Sigmoid colon (tissue), 7 donors: ENCODE results near the gene BCR. TPM values are rescaled to one million over a fixed set of nuclear protein-coding genes. Genes with fewer than 3 reads are reported as not detected.

Source experiments
- DNase-seq: peaks from one replicate; pipeline ENCODE4 v3.0.0-alpha.2; 2019
- H3K27ac ChIP-seq, 4 donors: fragments of 200-600 bp; sonication (generic); one replicate each; pipeline ENCODE4 v1.5.1; 2016 to 2019; ENCODE audit warnings: mild to moderate bottlenecking in 1 of 4
- H3K27me3 ChIP-seq, 3 donors: fragments of 200-600 bp; sonication (generic); one replicate each; pipeline ENCODE4 v1.5.1; 2019; ENCODE audit warnings: mild to moderate bottlenecking in 1 of 3
- H3K36me3 ChIP-seq, 4 donors: fragments of 200-600 bp; sonication (generic); one replicate each; pipeline ENCODE4 v1.5.1; 2016 to 2019
- H3K4me1 ChIP-seq, 4 donors: fragments of 200-600 bp; sonication (generic); one replicate each; pipeline ENCODE4 v1.5.1; 2017 to 2019
- H3K4me3 ChIP-seq, 4 donors: fragments of 200-600 bp; sonication (generic); one replicate each; pipeline ENCODE4 v1.5.1; 2017 to 2019; ENCODE audit warnings: mild to moderate bottlenecking in 2 of 4, moderate library complexity in 1 of 4
- H3K9me3 ChIP-seq, 4 donors: fragments of 200-600 bp in 3 of 4; sonication (generic) in 3 of 4; one replicate each; pipeline versions ENCODE4 v1.5.1 to v1.6.1; 2013 to 2019
- CTCF ChIP-seq, 4 experiments: fragments of 450-650 bp in 3 of 4; fragments of 200-600 bp in 1 of 4; IDR thresholded peaks; one replicate each; pipeline ENCODE4 v1.5.1; 2016 to 2019; ENCODE audit warnings: antibody characterized with exemption in 4 of 4, mild to moderate bottlenecking in 3 of 4, moderate library complexity in 2 of 4
- EP300 ChIP-seq, 4 donors: sonication (generic); formaldehyde crosslinking; IDR thresholded peaks; one replicate each; pipeline ENCODE4 v1.6.1; 2017; ENCODE audit warnings: antibody characterized with exemption in 4 of 4
- POLR2A ChIP-seq, 2 donors: fragments of 450-650 bp; IDR thresholded peaks; one replicate each; pipeline ENCODE4 v1.6.1; 2016; ENCODE audit warnings: antibody characterized with exemption in 2 of 2, mild to moderate bottlenecking in 2 of 2, moderate library complexity in 2 of 2
- POLR2AphosphoS5 ChIP-seq, 4 donors: sonication (generic); formaldehyde crosslinking; IDR thresholded peaks; one replicate each; pipeline ENCODE4 v1.6.1; 2017; ENCODE audit warnings: antibody characterized with exemption in 4 of 4
- WGBS, 2 donors: extraction: QIAGEN DNeasy Blood & Tissue Kit; methylation state at CpG; one replicate each; pipeline ENCODE4 v1.1.7; 2013; 5-methylcytosine and 5-hydroxymethylcytosine counted together
- intact Hi-C: fragments of 100-400 bp; cut with DNase I; formaldehyde crosslinking; loops from one replicate; pipeline ENCODE4 v1.15.1; 2023
- polyA plus RNA-seq, 3 donors: library from polyadenylated mRNA; stranded (reverse); fragments of 200-250 nt; gene quantifications; one replicate each; pipeline ENCODE4 v1.2.3, GENCODE V29; 2013
- total RNA-seq, 4 donors: library from RNA; depleted of rRNA; stranded (reverse); fragments of >200 nt; gene quantifications; one replicate each; pipeline ENCODE4 v1.1.0, GENCODE V29; 2016
- donor health status: healthy with polysubstance abuse.
- donor health status: Bipolar disorder and iron deficiency.
- donor health status: healthy.

The BCR gene
- total and polyA plus RNA-seq, 7 donors = 10.8 to 39.9 (median 17.5) TPM

DNA sequence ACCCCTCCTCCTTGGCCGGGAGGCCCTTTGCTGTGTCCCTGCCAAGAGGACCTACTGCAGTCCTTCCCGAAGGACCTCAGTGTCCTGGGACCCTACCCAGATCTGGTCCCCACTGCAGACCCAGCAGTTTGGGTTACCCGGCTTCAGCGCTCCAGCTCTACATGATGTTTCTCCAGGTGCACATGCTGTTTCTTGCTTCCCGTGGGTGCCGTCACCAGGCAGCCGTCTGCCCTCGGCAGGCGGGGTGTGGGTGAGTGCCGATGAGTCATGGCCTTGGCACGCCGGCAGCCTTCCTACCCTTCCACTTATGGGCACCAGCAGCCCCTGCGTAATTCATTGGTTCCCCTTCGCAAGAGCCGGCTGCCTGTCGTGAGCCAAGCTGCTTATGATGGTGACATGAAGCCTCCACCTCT is 101.8 kb downstream of the BCR start:
- H3K9me3 ChIP-seq = no peaks in the 10 kb centered on the region
- peaks cover 0 to 69% (median 57%) of the 10 kb centered on the region in 4 donors for H3K4me1 ChIP-seq
- peak; percentile 94 for DNase-seq
- H3K27ac ChIP-seq = peak overlapping the region; percentile 81 to 91 (median 86)
- peaks cover 0 to 26% (median 8%) of the 10 kb centered on the region in 4 donors for H3K36me3 ChIP-seq
- H3K27me3 ChIP-seq = no peaks in the 10 kb centered on the region
- peak overlapping the region in 2 of 4 donors; percentile 23 to 24 for H3K4me3 ChIP-seq
- intact Hi-C loops = loop anchor here (1.0 to 10.0 kb wide), 3 partner anchors 104 to 327 kb away; no protein-coding TSS in a partner anchor
- TF ChIP-seq EP300 (IDR thresholded peaks at IDR 0.05) = peak in 2 of 4 donors; percentile 31 to 75
- peak; percentile 43 to 77 (median 64) for TF ChIP-seq POLR2AphosphoS5 (IDR thresholded peaks at IDR 0.05)
- TF ChIP-seq POLR2A (IDR thresholded peaks at IDR 0.05) = no peak
- peak in 1 of 4 experiments; percentile 48 for TF ChIP-seq CTCF (IDR thresholded peaks at IDR 0.05)
- WGBS, 2 donors = 38 to 64% methylated on average over 16 of the region's 16 CpGs

DNA sequence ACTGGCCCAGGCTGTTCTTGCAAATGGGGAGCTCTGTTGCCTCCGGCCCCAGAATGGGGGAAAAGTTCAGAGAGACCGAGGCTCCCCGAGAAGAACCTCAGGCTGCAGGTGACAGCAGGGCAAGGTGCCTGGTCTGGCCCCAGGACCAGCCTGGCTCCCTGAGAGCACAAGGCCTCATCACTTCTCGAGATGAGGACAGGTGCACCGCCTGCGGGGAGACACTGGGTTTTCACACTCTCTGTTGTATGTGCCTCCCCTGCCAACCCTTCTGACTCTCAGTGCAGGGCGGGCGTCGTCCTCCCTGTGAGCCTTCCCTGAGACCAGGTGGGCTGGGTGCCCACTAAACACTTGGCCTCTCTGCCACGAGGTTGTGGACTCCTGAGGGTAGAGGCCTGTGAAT is 102.2 kb downstream of the BCR start:
- peaks cover 0 to 26% (median 9%) of the 10 kb centered on the region in 4 donors for H3K36me3 ChIP-seq
- no peak for TF ChIP-seq POLR2AphosphoS5 (IDR thresholded peaks at IDR 0.05)
- H3K4me1 ChIP-seq = peaks cover 0 to 69% (median 57%) of the 10 kb centered on the region in 4 donors
- 92 to 95% methylated on average over 10 of the region's 10 CpGs for WGBS, 2 donors
- H3K27me3 ChIP-seq = no peaks in the 10 kb centered on the region
- peak overlapping the region; percentile 81 to 91 (median 86) for H3K27ac ChIP-seq
- H3K9me3 ChIP-seq = no peaks in the 10 kb centered on the region
- peak overlapping the region in 1 of 4 donors; percentile 23 for H3K4me3 ChIP-seq
- DNase-seq = no peak
- intact Hi-C loops = loop anchor here (1.0 to 10.0 kb wide), 3 partner anchors 104 to 328 kb away; no protein-coding TSS in a partner anchor

- H3K9me3 ChIP-seq = no peaks in the 10 kb centered on the region
- H3K36me3 ChIP-seq = peaks cover 0 to 26% (median 9%) of the 10 kb centered on the region in 4 donors
- H3K4me3 ChIP-seq = no peak overlapping the region
- H3K27me3 ChIP-seq = no peaks in the 10 kb centered on the region
- H3K4me1 ChIP-seq = peaks cover 0 to 69% (median 57%) of the 10 kb centered on the region in 4 donors
- WGBS, 2 donors = 96 to 97% methylated on average over 11 of the region's 11 CpGs
- intact Hi-C loops = loop anchor here (1.0 to 10.0 kb wide), 3 partner anchors 105 to 328 kb away; no protein-coding TSS in a partner anchor
- TF ChIP-seq POLR2AphosphoS5 (IDR thresholded peaks at IDR 0.05) (no peak), EP300 (IDR thresholded peaks at IDR 0.05) (no peak), POLR2A (IDR thresholded peaks at IDR 0.05) (no peak), CTCF (IDR thresholded peaks at IDR 0.05) (no peak)
- DNase-seq = no peak
- peak overlapping the region; percentile 81 to 91 (median 86) for H3K27ac ChIP-seq
Observed at GRCh38 chr22:23282986-23283385, 102.7 kb downstream of the BCR start.

DNA sequence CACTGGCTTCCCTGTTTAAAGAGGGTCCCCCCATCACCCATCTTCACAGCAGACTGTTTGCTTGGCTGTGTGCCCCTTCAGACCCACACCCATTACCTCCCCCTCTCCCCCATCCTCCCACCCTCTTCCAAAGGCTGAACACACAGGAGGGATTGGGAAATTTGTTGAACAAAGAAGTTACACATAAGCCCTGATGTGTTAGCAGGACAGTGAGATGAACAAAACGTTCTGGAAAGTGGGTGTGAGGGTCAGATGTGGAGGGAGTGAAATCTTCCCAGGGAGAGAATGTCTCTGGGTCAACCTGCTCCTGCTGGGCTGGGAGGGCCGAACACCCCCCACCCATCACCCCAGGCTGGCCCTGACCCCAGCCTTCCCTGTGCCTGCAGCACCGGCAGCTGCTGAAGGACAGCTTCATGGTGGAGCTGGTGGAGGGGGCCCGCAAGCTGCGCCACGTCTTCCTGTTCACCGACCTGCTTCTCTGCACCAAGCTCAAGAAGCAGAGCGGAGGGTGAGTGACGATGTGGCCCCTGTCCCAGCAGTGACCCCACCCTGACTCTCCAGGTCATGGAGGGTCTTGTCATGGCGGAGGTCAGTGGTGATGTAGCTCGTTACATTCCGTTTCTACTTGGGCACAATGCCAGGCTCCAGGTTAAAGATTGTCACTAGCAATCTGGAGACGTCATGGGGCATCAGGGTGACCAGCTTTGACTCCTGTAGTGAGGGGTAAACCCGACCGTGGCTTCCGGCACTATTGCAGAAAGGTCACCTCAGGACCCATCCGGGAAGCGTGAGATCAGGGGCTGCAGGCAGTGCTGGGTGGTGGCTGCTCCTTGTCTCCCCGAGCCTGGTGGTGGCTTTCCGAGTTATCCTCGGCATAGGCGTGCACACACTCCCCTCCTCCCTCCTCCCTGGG is 103.5 kb downstream of the BCR start:
- H3K36me3 ChIP-seq = peaks cover 0 to 34% (median 10%) of the 10 kb centered on the region in 4 donors
- no peaks in the 10 kb centered on the region for H3K9me3 ChIP-seq
- DNase-seq = no peak
- intact Hi-C loops = loop anchor here (10.0 kb wide), 2 partner anchors 241 to 329 kb away; no protein-coding TSS in a partner anchor
- no peak for TF ChIP-seq POLR2A (IDR thresholded peaks at IDR 0.05)
- H3K4me1 ChIP-seq = peaks cover 0 to 61% (median 50%) of the 10 kb centered on the region in 4 donors
- no peak overlapping the region for H3K4me3 ChIP-seq
- H3K27ac ChIP-seq = peak overlapping the region; percentile 81 to 91 (median 86)
- WGBS, 2 donors = 88 to 92% methylated on average over 22 of the region's 22 CpGs
- H3K27me3 ChIP-seq = no peaks in the 10 kb centered on the region

DNA sequence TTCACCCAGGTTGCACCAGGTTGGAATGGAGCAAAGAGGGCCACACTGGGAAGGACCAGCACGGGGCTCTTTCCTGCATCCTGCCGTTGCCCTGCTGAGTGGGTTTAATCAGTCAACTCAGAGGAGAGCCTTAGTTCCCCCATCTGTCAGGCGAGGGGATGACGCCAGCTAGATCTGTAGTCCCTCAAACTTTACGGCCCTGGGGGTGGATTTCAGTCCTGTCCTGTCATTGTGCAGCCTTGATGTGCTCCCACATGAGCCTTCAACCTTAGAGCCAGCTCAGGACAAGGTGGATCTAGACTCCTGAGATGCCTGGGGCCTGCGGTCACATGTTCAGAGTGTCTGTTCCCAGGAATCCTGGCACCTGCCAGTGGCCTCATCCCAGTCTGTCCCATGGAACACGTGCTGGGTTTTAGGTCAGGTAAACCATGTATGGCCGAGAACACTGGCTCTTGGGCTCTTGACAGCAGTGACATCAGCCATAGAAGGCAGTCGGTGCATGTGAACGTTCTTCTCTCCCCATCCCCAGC is 104.3 kb downstream of the BCR start:
- peak overlapping the region; percentile 81 to 91 (median 86) for H3K27ac ChIP-seq
- peaks cover 0 to 57% (median 43%) of the 10 kb centered on the region in 4 donors for H3K4me1 ChIP-seq
- TF ChIP-seq EP300 (IDR thresholded peaks at IDR 0.05) = no peak
- no peak for TF ChIP-seq CTCF (IDR thresholded peaks at IDR 0.05)
- TF ChIP-seq POLR2AphosphoS5 (IDR thresholded peaks at IDR 0.05) = no peak
- no peak for TF ChIP-seq POLR2A (IDR thresholded peaks at IDR 0.05)
- DNase-seq = no peak
- no peaks in the 10 kb centered on the region for H3K27me3 ChIP-seq
- H3K4me3 ChIP-seq = no peak overlapping the region
- intact Hi-C loops = loop anchor here (10.0 kb wide), 2 partner anchors 240 to 330 kb away; no protein-coding TSS in a partner anchor
- peaks cover 0 to 41% (median 10%) of the 10 kb centered on the region in 4 donors for H3K36me3 ChIP-seq
- 93 to 94% methylated on average over 10 of the region's 10 CpGs for WGBS, 2 donors
- H3K9me3 ChIP-seq = no peaks in the 10 kb centered on the region
